ENCODE data around the gene ANKS1B. TPM values are rescaled to one million over a fixed set of nuclear protein-coding genes. Genes with fewer than 3 reads are reported as not detected.

Gene ANKS1B
- total RNA-seq, 6 experiments from 2014 or later, result 0.31 to 0.66 (median 0.37) TPM

DNA sequence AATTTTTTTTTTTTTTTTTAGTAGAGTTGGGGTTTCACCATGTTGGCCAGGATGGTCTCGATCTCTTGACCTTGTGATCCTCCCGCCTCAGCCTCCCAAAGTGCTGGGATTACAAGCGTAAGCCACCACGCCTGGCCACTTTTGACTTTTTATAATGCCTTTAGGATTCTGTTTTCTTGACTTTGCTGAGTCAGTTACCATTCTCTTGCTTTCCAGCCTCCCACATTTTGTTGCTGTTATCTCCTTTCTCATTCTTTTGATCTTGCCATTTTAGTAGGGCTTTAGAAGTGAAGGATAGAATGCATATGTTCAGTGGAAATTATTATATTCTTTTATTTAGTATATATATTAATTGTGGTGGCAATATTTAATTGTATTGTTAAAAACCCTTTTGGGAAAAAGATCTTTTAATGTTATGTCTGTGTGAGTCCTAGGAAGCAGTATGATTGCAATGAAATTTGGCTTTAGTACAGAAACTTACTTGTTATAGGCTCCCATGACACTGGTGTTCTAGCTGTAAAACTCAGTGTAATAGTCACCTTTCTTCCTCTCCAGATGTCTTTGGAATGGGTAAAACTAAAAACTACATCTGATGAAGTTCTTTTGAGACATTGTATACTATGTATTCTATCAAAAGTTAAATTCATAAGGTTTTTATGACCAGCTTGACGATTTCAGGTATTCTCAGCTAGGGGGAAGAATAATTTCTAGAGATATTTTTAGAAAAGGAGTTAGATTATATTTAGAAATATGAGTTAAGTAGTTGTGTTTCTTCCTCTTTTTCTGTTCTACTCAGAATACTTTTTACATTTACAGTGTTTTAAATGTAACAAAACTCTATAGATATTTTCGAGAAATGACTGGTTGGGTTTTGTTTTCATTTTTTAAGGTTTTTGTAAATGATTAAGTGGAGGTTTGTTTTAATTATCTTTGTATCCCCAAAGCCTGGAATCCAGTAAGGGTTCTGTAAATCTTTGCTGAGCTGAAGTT is 1264.9 kb downstream of the ANKS1B start:
- DNase-seq, result no peak
- peaks cover 27% of the 10 kb centered on the region for H3K36me3 Mint-ChIP-seq (ENCODE audit: low read depth)
- H3K4me1 Mint-ChIP-seq (ENCODE audit: low read depth), result peaks cover 17% of the 10 kb centered on the region
- H3K9me3 Mint-ChIP-seq, result no peaks in the 10 kb centered on the region
- no peak overlapping the region for H3K27ac Mint-ChIP-seq
- peaks cover 2% of the 10 kb centered on the region for H3K27me3 Mint-ChIP-seq (ENCODE audit: insufficient read depth)
- H3K4me3 Mint-ChIP-seq, result no peak overlapping the region
- TF ChIP-seq CTCF (IDR thresholded peaks at IDR 0.05), result no peak

GRCh38 chr12:98714426-98714825 is 1270.3 kb downstream of the ANKS1B start:
- no peaks in the 10 kb centered on the region for H3K4me1 Mint-ChIP-seq (ENCODE audit: low read depth)
- H3K27me3 Mint-ChIP-seq (ENCODE audit: insufficient read depth), result no peaks in the 10 kb centered on the region; the same call in 1 of the 2 replicates
- no peak for DNase-seq
- no peak overlapping the region for H3K27ac Mint-ChIP-seq
- H3K36me3 Mint-ChIP-seq (ENCODE audit: low read depth), result peaks cover 27% of the 10 kb centered on the region
- no peaks in the 10 kb centered on the region for H3K9me3 Mint-ChIP-seq
- no peak overlapping the region for H3K4me3 Mint-ChIP-seq
- no peak for TF ChIP-seq CTCF (IDR thresholded peaks at IDR 0.05)

- Mint-ChIP-seq H3K4me3 (no peak overlapping the region), H3K4me1 (ENCODE audit: low read depth) (no peaks in the 10 kb centered on the region), H3K27ac (no peak overlapping the region), H3K36me3 (ENCODE audit: low read depth) (peaks cover 22% of the 10 kb centered on the region), H3K27me3 (ENCODE audit: insufficient read depth) (no peaks in the 10 kb centered on the region; the same call in 1 of the 2 replicates), H3K9me3 (no peaks in the 10 kb centered on the region)
- no peak for DNase-seq
- TF ChIP-seq CTCF (IDR thresholded peaks at IDR 0.05), result no peak
Observed at GRCh38 chr12:98709022-98709421, 1275.7 kb downstream of the ANKS1B start.

DNA sequence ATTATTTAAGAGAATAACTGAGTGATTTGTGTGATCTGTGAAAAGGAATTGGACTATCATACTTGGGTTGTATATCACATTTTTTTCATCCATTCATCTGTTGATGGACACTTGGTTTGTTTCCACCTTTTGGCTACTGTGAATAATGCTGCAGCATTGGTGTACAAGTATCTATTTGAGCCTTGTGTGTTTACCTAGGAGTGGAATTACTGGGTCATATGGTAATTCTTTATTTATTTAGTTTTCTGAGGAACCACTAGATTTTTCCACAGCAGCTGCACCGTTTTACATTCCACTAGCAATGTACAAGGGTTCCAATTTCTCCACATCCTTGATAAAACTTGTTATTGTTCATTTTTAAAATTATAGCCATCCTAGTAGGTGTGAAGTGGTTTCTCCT is 1283.6 kb downstream of the ANKS1B start:
- Mint-ChIP-seq H3K4me3 (no peak overlapping the region), H3K4me1 (ENCODE audit: low read depth) (peaks cover 9% of the 10 kb centered on the region), H3K9me3 (no peaks in the 10 kb centered on the region), H3K27ac (no peak overlapping the region), H3K27me3 (ENCODE audit: insufficient read depth) (no peaks in the 10 kb centered on the region), H3K36me3 (ENCODE audit: low read depth) (0 out of 2 replicates have a peak, but pooled peaks cover 10% of the 10 kb centered on the region)
- TF ChIP-seq CTCF (IDR thresholded peaks at IDR 0.05), result no peak
- DNase-seq, result no peak

- no peak for TF ChIP-seq CTCF (IDR thresholded peaks at IDR 0.05)
- Mint-ChIP-seq H3K4me3 (no peak overlapping the region), H3K36me3 (ENCODE audit: low read depth) (peaks cover 13% of the 10 kb centered on the region), H3K4me1 (ENCODE audit: low read depth) (peaks cover 9% of the 10 kb centered on the region), H3K9me3 (no peaks in the 10 kb centered on the region), H3K27me3 (ENCODE audit: insufficient read depth) (no peaks in the 10 kb centered on the region), H3K27ac (no peak overlapping the region)
- DNase-seq, result no peak
Observed at GRCh38 chr12:98699586-98699985, 1285.2 kb downstream of the ANKS1B start.
